H1 (cell line): ENCODE results near the gene ASB6. TPM values are rescaled to one million over a fixed set of nuclear protein-coding genes. Genes with fewer than 3 reads are reported as not detected.

Source experiments
- CTCF ChIA-PET: fragments of 300-600 bp; sonication (Branson Sonifier 250); formaldehyde crosslinking; loops from one replicate; lab custom pipeline; 2021; ENCODE audit not compliant: partially characterized antibody; lab: Charles Lee
- POLR2A ChIA-PET: fragments of 300-600 bp; sonication (Branson Sonifier 250); formaldehyde crosslinking; loops from one replicate; lab custom pipeline; 2021; ENCODE audit warnings: inconsistent platforms; ENCODE audit not compliant: partially characterized antibody; lab: Charles Lee
- DNase-seq, 2 experiments: peaks; one replicate each; pipeline versions ENCODE4 v3.0.0 to v3.0.0-alpha.2; 2010 to 2022; ENCODE audit warnings: low spot score in 2 of 2, low read depth in 1 of 2, mixed read lengths in 1 of 2
- FAIRE-seq: peaks from 2 replicates; lab custom pipeline; 2011; peaks lifted over from hg19 to GRCh38; lab: Jason Lieb, UNC
- H2AFZ ChIP-seq: 2 replicates; pipeline ENCODE4 v1.8.1; 2012; ENCODE audit warnings: low read length, inconsistent platforms
- H2AK5ac ChIP-seq: 2 replicates; pipeline ENCODE4 v1.6.1; 2013; ENCODE audit warnings: low read depth, low read length
- H2BK120ac ChIP-seq: replicated peaks from 2 replicates; pipeline ENCODE3; 2013; ENCODE audit warnings: low read depth, low read length, inconsistent platforms
- H2BK12ac ChIP-seq: 2 replicates; pipeline ENCODE4 v1.6.1; 2013; ENCODE audit warnings: low read depth, low read length
- H2BK15ac ChIP-seq: 2 replicates; pipeline ENCODE4 v1.6.1; 2013; ENCODE audit warnings: low read length
- H2BK20ac ChIP-seq: 2 replicates; pipeline ENCODE4 v1.6.1; 2013; ENCODE audit warnings: low read length
- H2BK5ac ChIP-seq: 2 replicates; pipeline ENCODE4 v1.6.1; 2013; ENCODE audit warnings: low read depth, low read length
- H3K14ac ChIP-seq: 2 replicates; pipeline ENCODE4 v1.6.1; 2013; ENCODE audit warnings: inconsistent platforms; ENCODE audit not compliant: insufficient read length
- H3K18ac ChIP-seq: 2 replicates; pipeline ENCODE4 v1.6.1; 2013; ENCODE audit warnings: low read length; ENCODE audit errors: extremely low read depth
- H3K23ac ChIP-seq: 2 replicates; pipeline ENCODE4 v1.6.1; 2013; ENCODE audit warnings: inconsistent platforms; ENCODE audit not compliant: insufficient read length
- H3K23me2 ChIP-seq: 2 replicates; pipeline ENCODE4 v1.6.1; 2013; ENCODE audit warnings: low read depth, low read length
- H3K27ac ChIP-seq: 2 replicates; pipeline ENCODE4 v1.6.1; 2011; ENCODE audit warnings: low read depth, low read length, inconsistent platforms
- H3K27me3 ChIP-seq, 4 experiments: replicated peaks in 1 of 4; 1 replicate in 1 of 4; 2 replicates in 3 of 4; pipeline versions ENCODE4 v1.6.1 to v1.8.1; 2011 to 2013; ENCODE audit warnings: low read length in 3 of 4, mild to moderate bottlenecking in 3 of 4, inconsistent platforms in 2 of 4, mixed read lengths in 2 of 4, moderate library complexity in 1 of 4; ENCODE audit not compliant: control insufficient read depth in 3 of 4, insufficient read depth in 3 of 4; ENCODE audit errors: extremely low read depth in 1 of 4
- H3K36me3 ChIP-seq, 4 experiments: 2 replicates each; pipeline versions ENCODE4 v1.6.1 to v1.8.1; 2011 to 2013; ENCODE audit warnings: mild to moderate bottlenecking in 4 of 4, low read length in 3 of 4, moderate library complexity in 2 of 4, control low read depth in 1 of 4, inconsistent platforms in 1 of 4; ENCODE audit not compliant: insufficient read depth in 4 of 4, control insufficient read depth in 2 of 4
- H3K4ac ChIP-seq: replicated peaks from 2 replicates; pipeline ENCODE3; 2013; ENCODE audit warnings: low read length, low read depth, mixed read lengths, inconsistent platforms; ENCODE audit not compliant: insufficient read length
- H3K4me1 ChIP-seq, 4 experiments: replicated peaks in 1 of 4; 1 replicate in 1 of 4; 2 replicates in 3 of 4; pipeline versions ENCODE4 v1.6.1 to v1.8.1; 2011 to 2013; ENCODE audit warnings: low read length in 3 of 4, inconsistent platforms in 2 of 4, mixed read lengths in 1 of 4; ENCODE audit not compliant: insufficient read depth in 4 of 4, control insufficient read depth in 3 of 4
- H3K4me2 ChIP-seq, 2 experiments: 2 replicates each; pipeline versions ENCODE4 v1.6.1 to v1.8.1; 2011 to 2013; ENCODE audit warnings: low read depth in 2 of 2, low read length in 2 of 2, control low read depth in 1 of 2, inconsistent platforms in 1 of 2, mild to moderate bottlenecking in 1 of 2; ENCODE audit not compliant: insufficient read depth in 1 of 2
- H3K4me3 ChIP-seq, 4 experiments: fragments of 200-600, 300-600 bp in 1 of 4; sonication (generic), shearing (Covaris generic), sonication (Bioruptor Twin) in 1 of 4; 2 replicates each; pipeline versions ENCODE4 v1.5.1 to v1.8.1; 2011 to 2016; ENCODE audit warnings: low read length in 4 of 4, low read depth in 3 of 4, control low read depth in 2 of 4, inconsistent platforms in 2 of 4, mild to moderate bottlenecking in 2 of 4, mixed read lengths in 1 of 4, moderate library complexity in 1 of 4; ENCODE audit not compliant: insufficient read depth in 2 of 4; ENCODE audit errors: extremely low read depth in 1 of 4
- H3K56ac ChIP-seq: replicated peaks from 2 replicates; pipeline ENCODE3; 2013; ENCODE audit warnings: low read depth, mild to moderate bottlenecking, mixed read lengths, low read length, inconsistent platforms; ENCODE audit not compliant: insufficient read length
- H3K79me1 ChIP-seq: 2 replicates; pipeline ENCODE4 v1.6.1; 2013; ENCODE audit warnings: low read depth, low read length, control low read depth
- H3K79me2 ChIP-seq, 2 experiments: 2 replicates each; pipeline versions ENCODE4 v1.6.1 to v1.8.1; 2012 to 2013; ENCODE audit warnings: low read length in 2 of 2, mild to moderate bottlenecking in 2 of 2, inconsistent platforms in 1 of 2; ENCODE audit not compliant: insufficient read depth in 2 of 2, control insufficient read depth in 1 of 2
- H3K9ac ChIP-seq, 4 experiments: replicated peaks in 1 of 4; 1 replicate in 1 of 4; 2 replicates in 3 of 4; pipeline versions ENCODE4 v1.6.1 to v1.8.1; 2011 to 2013; ENCODE audit warnings: low read depth in 3 of 4, low read length in 3 of 4, control low read depth in 2 of 4, mild to moderate bottlenecking in 2 of 4, moderate library complexity in 2 of 4, inconsistent platforms in 1 of 4; ENCODE audit errors: extremely low read depth in 1 of 4
- H3K9me3 ChIP-seq, 2 experiments: 2 replicates each; pipeline versions ENCODE4 v1.6.1 to v1.8.1; 2012 to 2013; ENCODE audit warnings: mild to moderate bottlenecking in 2 of 2, moderate library complexity in 2 of 2, control low read depth in 1 of 2, inconsistent platforms in 1 of 2, low read depth in 1 of 2, low read length in 1 of 2, mixed read lengths in 1 of 2; ENCODE audit not compliant: insufficient read depth in 2 of 2
- H4K20me1 ChIP-seq, 2 experiments: replicated peaks in 1 of 2; 2 replicates each; pipeline versions ENCODE3 to v1.8.1; 2011 to 2013; ENCODE audit warnings: inconsistent platforms in 2 of 2, low read length in 2 of 2, mild to moderate bottlenecking in 1 of 2; ENCODE audit not compliant: insufficient read depth in 2 of 2, control insufficient read depth in 1 of 2
- H4K5ac ChIP-seq: 2 replicates; pipeline ENCODE4 v1.6.1; 2013; ENCODE audit warnings: low read length, low read depth, mixed read lengths, inconsistent platforms; ENCODE audit not compliant: insufficient read length
- H4K8ac ChIP-seq: 2 replicates; pipeline ENCODE4 v1.8.0; 2013; ENCODE audit warnings: mild to moderate bottlenecking, moderate library complexity, low read length, inconsistent platforms; ENCODE audit not compliant: insufficient read depth; ENCODE audit errors: extremely low read depth
- H4K91ac ChIP-seq: replicated peaks from 2 replicates; pipeline ENCODE3; 2013; ENCODE audit warnings: low read length, mixed read lengths, inconsistent platforms; ENCODE audit not compliant: insufficient read length
- ASH2L ChIP-seq: fragments of 200-600, 300-600 bp; sonication (generic); IDR thresholded peaks from one replicate; pipeline ENCODE4 v1.7.1; 2017; ENCODE audit warnings: low read length
- CREB1 ChIP-seq: IDR thresholded peaks from 2 replicates; pipeline ENCODE4 v1.6.1; 2012; ENCODE audit warnings: inconsistent platforms
- FOSL1 ChIP-seq: IDR thresholded peaks from 2 replicates; pipeline ENCODE4 v1.6.1; 2011; ENCODE audit warnings: mild to moderate bottlenecking, low read depth, low read length, moderate library complexity; ENCODE audit not compliant: insufficient read depth
- GTF2F1 ChIP-seq: IDR thresholded peaks from 2 replicates; pipeline ENCODE4 v1.6.1; 2012; ENCODE audit warnings: low read depth, low read length, improper control_type of control experiment, borderline replicate concordance
- JUND ChIP-seq: IDR thresholded peaks from 2 replicates; pipeline ENCODE4 v1.6.1; 2011; ENCODE audit warnings: mild to moderate bottlenecking, improper control_type of control experiment, low read length
- NANOG ChIP-seq: IDR thresholded peaks from 2 replicates; pipeline ENCODE4 v1.6.1; 2011; ENCODE audit warnings: low read length, low read depth, mild to moderate bottlenecking, inconsistent platforms; ENCODE audit not compliant: insufficient read depth, poor library complexity, severe bottlenecking
- RNF2 ChIP-seq: fragments of 200-900, 300-1000 bp; sonication (generic); IDR thresholded peaks from 2 replicates; pipeline ENCODE4 v1.7.1; 2016; ENCODE audit warnings: borderline replicate concordance, low read depth, mild to moderate bottlenecking, antibody characterized with exemption, low read length; ENCODE audit not compliant: poor library complexity, severe bottlenecking; ENCODE audit errors: missing control alignments
- SUZ12 ChIP-seq: fragments of 200-600 bp; sonication (generic); IDR thresholded peaks from 2 replicates; pipeline ENCODE4 v1.6.1; 2012; ENCODE audit warnings: mild to moderate bottlenecking, inconsistent platforms, low read length, moderate library complexity, mixed read lengths
- USF2 ChIP-seq: IDR thresholded peaks from 2 replicates; pipeline ENCODE4 v1.6.1; 2011; ENCODE audit warnings: low read length, improper control_type of control experiment
- WGBS, 2 experiments: shearing (Covaris generic) in 1 of 2; methylation state at CpG; one replicate each; pipeline versions ENCODE4 v1.1.6 to v1.1.7; 2013 to 2015; ENCODE audit warnings: low lambda C conversion rate in 2 of 2, mixed read lengths in 2 of 2, inconsistent platforms in 1 of 2, low coverage in 1 of 2, missing lambda C conversion rate in 1 of 2; ENCODE audit not compliant: insufficient replicate concordance in 2 of 2, insufficient coverage in 1 of 2, insufficient read length in 1 of 2; ENCODE audit errors: extremely low coverage in 1 of 2, missing lambda C conversion rate in 1 of 2; 5-methylcytosine and 5-hydroxymethylcytosine counted together
- polyA plus RNA-seq, 7 experiments: library from polyadenylated mRNA; depleted of rRNA in 3 of 7; stranded (reverse) in 5 of 7; unstranded in 2 of 7; fragments of >200 nt in 5 of 7; fragments of 200-250 nt in 2 of 7; gene quantifications; 1 replicate in 5 of 7; 2 replicates in 1 of 7; 4 replicates in 1 of 7; pipeline versions ENCODE4 v1.2.1 to v1.2.3, GENCODE V29; 2011 to 2013; ENCODE audit warnings: missing spikeins in 2 of 7, mixed read lengths in 2 of 7
- total RNA-seq: library from RNA; stranded (reverse); fragmentation: NEBNext Ultra II Directional; extraction: Animal tissue kit (Norgen Biotek cat#: 25700); gene quantifications from 2 replicates; pipeline ENCODE4 v1.2.1, GENCODE V29; 2021

The ASB6 gene
- total and polyA plus RNA-seq, 2 of the 8 experiments (the other 6 are each of a cell fraction or from before 2014, with no cell fraction given) = 14.0 to 17.3 TPM

- no peak for DNase-seq
- POLR2A ChIA-PET = interaction anchor here (1.2 kb wide), 1 partner anchor 17 kb away, joined by 3 read pairs; no protein-coding TSS in a partner anchor
- Histone ChIP-seq H3K9ac (no peak overlapping the region), H2BK12ac (no peak overlapping the region), H2BK15ac (no peak overlapping the region), H2BK20ac (no peak overlapping the region), H2AFZ (no peak overlapping the region), H3K79me1 (no peaks in the 10 kb centered on the region), H4K8ac (no peak overlapping the region; the same call in 1 of the 2 replicates), H2BK5ac (no peak overlapping the region), H3K27me3 (no peaks in the 10 kb centered on the region), H3K4me3 (no peak overlapping the region), H2BK120ac (no peak overlapping the region), H4K20me1 (peaks cover 0 to 6% of the 10 kb centered on the region in 2 experiments), H3K18ac (no peak overlapping the region), H4K5ac (no peak overlapping the region), H3K4ac (no peak overlapping the region), H3K36me3 (no peaks in the 10 kb centered on the region), H3K9me3 (no peaks in the 10 kb centered on the region), H3K23ac (no peak overlapping the region), H3K4me2 (no peak overlapping the region), H3K14ac (no peak overlapping the region), H2AK5ac (no peak overlapping the region), H3K4me1 (no peaks in the 10 kb centered on the region), H3K79me2 (no peaks in the 10 kb centered on the region), H3K56ac (no peak overlapping the region), H3K27ac (no peak overlapping the region), H4K91ac (no peak overlapping the region), H3K23me2 (peaks cover 6% of the 10 kb centered on the region; the same call in 1 of the 2 replicates)
- FAIRE-seq = no peak
- WGBS, 2 experiments = 93% methylated on average over 20 of the region's 20 CpGs; no CpG with 5 or more reads in 1 of the 2 experiments
- CTCF ChIA-PET = interaction anchor here (0.8 to 1.4 kb wide), 2 partner anchors 32 to 71 kb away, joined by 3 to 4 read pairs; no protein-coding TSS in a partner anchor
- TF ChIP-seq JUND (no peak), SUZ12 (no peak), CREB1 (no peak), GTF2F1 (no peak), RNF2 (no peak), USF2 (no peak), ASH2L (no peak), FOSL1 (no peak), NANOG (no peak)
Measured at GRCh38 chr9:129649726-129650679, 8.1 kb upstream of the ASB6 start.
